ENCODE results near the gene EXOC3. TPM values are rescaled to one million over a fixed set of nuclear protein-coding genes. Genes with fewer than 3 reads are reported as not detected.

The EXOC3 gene
- total and polyA plus RNA-seq, 10 of the 15 experiments (the other 5 are each of a cell fraction or from before 2014, with no cell fraction given) = 1.6 to 53.0 (median 27.9) TPM

DNA sequence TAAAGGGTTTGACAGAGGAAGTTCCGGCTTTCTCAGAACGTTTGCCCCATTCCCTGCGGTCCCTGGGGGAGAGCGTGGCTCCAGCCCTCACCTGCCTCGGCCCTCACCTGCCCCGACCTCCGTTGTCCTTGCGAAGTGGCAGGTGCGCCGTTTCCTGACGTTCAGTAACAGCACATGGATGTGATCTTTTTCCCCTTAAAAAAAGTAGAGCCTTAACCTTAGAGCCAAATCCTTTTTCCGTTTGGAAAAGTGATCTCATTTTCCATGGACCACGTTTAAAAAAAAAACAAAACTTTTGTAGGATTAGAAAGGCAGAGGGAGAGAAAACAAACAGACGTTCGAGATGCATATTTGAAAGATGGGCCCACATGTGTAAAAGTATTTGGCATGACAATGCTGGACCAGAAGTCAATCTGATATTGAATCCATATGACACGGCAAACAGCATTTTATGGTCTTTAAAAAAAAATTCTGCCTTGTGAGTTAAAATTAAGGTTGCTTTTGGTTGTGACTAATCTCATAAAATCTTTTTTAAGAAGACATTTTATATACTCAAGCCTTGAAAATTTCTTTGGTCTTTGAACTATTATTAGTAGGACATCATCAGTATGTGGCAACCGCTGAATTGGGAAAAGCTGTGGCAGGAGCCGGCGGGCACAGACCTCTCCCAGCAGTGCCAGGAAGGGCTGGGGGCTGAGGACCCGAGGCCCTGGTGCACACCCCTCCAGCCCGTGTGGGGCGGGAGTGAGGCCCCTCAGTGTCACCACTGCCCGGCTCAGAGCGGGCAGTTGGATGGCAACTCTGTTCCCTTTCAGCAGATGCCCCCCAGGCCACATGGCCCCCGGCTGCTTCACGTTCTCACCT is 42.5 kb upstream of the EXOC3 start:
- FAIRE-seq = no peak
- ChIA-PET POLR2A (interaction anchor here (1.1 to 1.9 kb wide), 3 partner anchors 12 to 28 kb away, joined by 3 to 6 read pairs (median 5); no protein-coding TSS in a partner anchor), CTCF (interaction anchor here (0.6 to 1.1 kb wide), 2 partner anchors 24 to 30 kb away, joined by 3 to 4 read pairs; no protein-coding TSS in a partner anchor), RAD21 (ENCODE audit: unreplicated experiment) (interaction anchor here (1.0 to 2.8 kb wide), 3 partner anchors 24 to 84 kb away, joined by 8 to 10 read pairs (median 9); no protein-coding TSS in a partner anchor), SMC1A (ENCODE audit: uncharacterized antibody, unreplicated experiment) (interaction anchor here (0.9 to 1.2 kb wide), 3 partner anchors 32 to 56 kb away, joined by 3 to 4 read pairs (median 4); no protein-coding TSS in a partner anchor)
- Histone ChIP-seq H3K36me3 (ENCODE audit: control insufficient read depth in 2 of 2, insufficient read depth in 2 of 2, low read length in 1 of 2) (peaks cover 3 to 20% of the 10 kb centered on the region in 2 experiments; a peak in 3 of 4 replicates), H3K9me3 (replicated peaks; ENCODE audit: control insufficient read depth, insufficient read depth, low read length) (peaks cover 5% of the 10 kb centered on the region; the same call in 2 of the 3 replicates), H3K27me3 (replicated peaks in 1 of 2; ENCODE audit: control insufficient read depth in 2 of 2, insufficient read depth in 2 of 2, low read length in 1 of 2) (no peaks in the 10 kb centered on the region), H2AFZ (ENCODE audit: control insufficient read depth, low read depth, low read length) (no peak overlapping the region), H3K4me1 (ENCODE audit: control insufficient read depth, insufficient read depth, low read length) (peaks cover 56% of the 10 kb centered on the region), H3K4me2 (ENCODE audit: control insufficient read depth, insufficient read depth) (peak overlapping the region; percentile 74), H3K79me2 (ENCODE audit: control insufficient read depth, insufficient read depth, low read length) (no peaks in the 10 kb centered on the region; the same call in none of the 2 replicates), H3K27ac (ENCODE audit: control insufficient read depth, insufficient read depth) (peak overlapping the region; percentile 95), H3K9ac (ENCODE audit: control insufficient read depth, insufficient read depth, low read length) (peak overlapping the region; percentile 68; the same call in 1 of the 2 replicates), H4K20me1 (ENCODE audit: control insufficient read depth, insufficient read depth) (no peaks in the 10 kb centered on the region), H3K4me3 (no peak overlapping the region)
- peak; percentile 30 for ATAC-seq
- in situ Hi-C loops (cut with MboI) = no loop called here
- TSS peak; percentile 52 for BruUV-seq (replicated peaks)
- no peak for DNase-seq (ENCODE audit: low read depth, low spot score)
- no peak for TF ChIP-seq IRF4 (IDR thresholded peaks at IDR 0.05; ENCODE audit: low read depth, low read length)
- TF ChIP-seq, protein P1, sequence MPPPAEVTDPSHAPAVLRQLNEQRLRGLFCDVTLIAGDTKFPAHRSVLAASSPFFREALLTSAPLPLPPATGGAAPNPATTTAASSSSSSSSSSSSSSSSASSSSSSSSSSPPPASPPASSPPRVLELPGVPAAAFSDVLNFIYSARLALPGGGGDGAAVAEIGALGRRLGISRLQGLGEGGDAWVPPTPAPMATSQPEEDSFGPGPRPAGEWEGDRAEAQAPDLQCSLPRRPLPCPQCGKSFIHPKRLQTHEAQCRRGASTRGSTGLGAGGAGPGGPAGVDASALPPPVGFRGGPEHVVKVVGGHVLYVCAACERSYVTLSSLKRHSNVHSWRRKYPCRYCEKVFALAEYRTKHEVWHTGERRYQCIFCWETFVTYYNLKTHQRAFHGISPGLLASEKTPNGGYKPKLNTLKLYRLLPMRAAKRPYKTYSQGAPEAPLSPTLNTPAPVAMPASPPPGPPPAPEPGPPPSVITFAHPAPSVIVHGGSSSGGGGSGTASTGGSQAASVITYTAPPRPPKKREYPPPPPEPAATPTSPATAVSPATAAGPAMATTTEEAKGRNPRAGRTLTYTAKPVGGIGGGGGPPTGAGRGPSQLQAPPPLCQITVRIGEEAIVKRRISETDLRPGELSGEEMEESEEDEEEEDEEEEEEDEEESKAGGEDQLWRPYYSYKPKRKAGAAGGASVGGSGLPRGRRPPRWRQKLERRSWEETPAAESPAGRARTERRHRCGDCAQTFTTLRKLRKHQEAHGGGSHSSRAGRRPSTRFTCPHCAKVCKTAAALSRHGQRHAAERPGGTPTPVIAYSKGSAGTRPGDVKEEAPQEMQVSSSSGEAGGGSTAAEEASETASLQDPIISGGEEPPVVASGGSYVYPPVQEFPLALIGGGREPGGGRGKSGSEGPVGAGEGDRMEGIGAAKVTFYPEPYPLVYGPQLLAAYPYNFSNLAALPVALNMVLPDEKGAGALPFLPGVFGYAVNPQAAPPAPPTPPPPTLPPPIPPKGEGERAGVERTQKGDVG (CRISPR knock-in tag; IDR thresholded peaks at IDR 0.05) = no peak
- peak; percentile 11; the same call in 1 of the 2 replicates for TF ChIP-seq SIN3A (IDR thresholded peaks at IDR 0.05; ENCODE audit: low read depth, low read length)
- TF ChIP-seq MEF2B (IDR thresholded peaks at IDR 0.05; ENCODE audit: partially characterized antibody, poor library complexity, severe bottlenecking) = peak; percentile 19
- TF ChIP-seq, protein P2, sequence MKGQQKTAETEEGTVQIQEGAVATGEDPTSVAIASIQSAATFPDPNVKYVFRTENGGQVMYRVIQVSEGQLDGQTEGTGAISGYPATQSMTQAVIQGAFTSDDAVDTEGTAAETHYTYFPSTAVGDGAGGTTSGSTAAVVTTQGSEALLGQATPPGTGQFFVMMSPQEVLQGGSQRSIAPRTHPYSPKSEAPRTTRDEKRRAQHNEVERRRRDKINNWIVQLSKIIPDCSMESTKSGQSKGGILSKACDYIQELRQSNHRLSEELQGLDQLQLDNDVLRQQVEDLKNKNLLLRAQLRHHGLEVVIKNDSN (IDR thresholded peaks at IDR 0.05; ENCODE audit: borderline replicate concordance, extremely low read length, insufficient read depth, low read depth, low read length) = no peak
- peak; percentile 10 to 63; a peak in 2 of 4 replicates for TF ChIP-seq IKZF2 (IDR thresholded peaks at IDR 0.05)
- TF ChIP-seq IKZF1 (conservative IDR thresholded peaks at IDR 0.05) = peak; percentile 65
- no peak for TF ChIP-seq ATF7 (IDR thresholded peaks at IDR 0.05; ENCODE audit: low read depth)
- TF ChIP-seq, protein P3, sequence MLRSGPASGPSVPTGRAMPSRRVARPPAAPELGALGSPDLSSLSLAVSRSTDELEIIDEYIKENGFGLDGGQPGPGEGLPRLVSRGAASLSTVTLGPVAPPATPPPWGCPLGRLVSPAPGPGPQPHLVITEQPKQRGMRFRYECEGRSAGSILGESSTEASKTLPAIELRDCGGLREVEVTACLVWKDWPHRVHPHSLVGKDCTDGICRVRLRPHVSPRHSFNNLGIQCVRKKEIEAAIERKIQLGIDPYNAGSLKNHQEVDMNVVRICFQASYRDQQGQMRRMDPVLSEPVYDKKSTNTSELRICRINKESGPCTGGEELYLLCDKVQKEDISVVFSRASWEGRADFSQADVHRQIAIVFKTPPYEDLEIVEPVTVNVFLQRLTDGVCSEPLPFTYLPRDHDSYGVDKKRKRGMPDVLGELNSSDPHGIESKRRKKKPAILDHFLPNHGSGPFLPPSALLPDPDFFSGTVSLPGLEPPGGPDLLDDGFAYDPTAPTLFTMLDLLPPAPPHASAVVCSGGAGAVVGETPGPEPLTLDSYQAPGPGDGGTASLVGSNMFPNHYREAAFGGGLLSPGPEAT (IDR thresholded peaks at IDR 0.05; ENCODE audit: low read depth) = peak; percentile 79
- intact Hi-C loops (cut with micrococcal nuclease; ENCODE audit: unreplicated experiment) = no loop called here
- 47% methylated on average over 26 of the region's 26 CpGs for WGBS (ENCODE audit: insufficient coverage, insufficient replicate concordance, low lambda C conversion rate, missing lambda C conversion rate)
